Smooth muscle cell (in vitro differentiated cells): ENCODE results near the gene HSD17B10. TPM values are rescaled to one million over a fixed set of nuclear protein-coding genes. Genes with fewer than 3 reads are reported as not detected.
"Not testable (repeated sequence)": the region's sequence is repeated elsewhere in the genome, so short reads cannot be mapped to it uniquely, and the experiment has no call there.

Source experiments
- DNase-seq: peaks from one replicate; lab custom pipeline; 2025; ENCODE audit not compliant: unreplicated experiment; lab: John Stamatoyannopoulos, UW
- H2AFZ ChIP-seq: fragments of 200-600 bp; sonication (generic); 2 replicates; pipeline ENCODE4 v1.6.0; 2016; ENCODE audit warnings: antibody characterized with exemption, low read depth, mild to moderate bottlenecking
- H3F3A ChIP-seq: fragments of 200-600 bp; sonication (generic); 2 replicates; pipeline ENCODE4 v1.6.0; 2017; ENCODE audit warnings: antibody characterized with exemption, low read depth
- H3K27ac ChIP-seq: fragments of 200-600 bp; sonication (generic); 2 replicates; pipeline ENCODE4 v1.5.1; 2016; ENCODE audit warnings: low read depth, mild to moderate bottlenecking
- H3K27me3 ChIP-seq: fragments of 200-600 bp; sonication (generic); 2 replicates; pipeline ENCODE4 v1.6.1; 2016; ENCODE audit warnings: low read depth, mild to moderate bottlenecking
- H3K36me3 ChIP-seq: fragments of 200-600 bp; sonication (generic); 2 replicates; pipeline ENCODE4 v1.5.1; 2016; ENCODE audit warnings: low read depth
- H3K4me1 ChIP-seq: fragments of 200-600 bp; sonication (generic); 2 replicates; pipeline ENCODE4 v1.5.1; 2016; ENCODE audit warnings: low read depth
- H3K4me2 ChIP-seq: fragments of 200-600 bp; sonication (generic); 2 replicates; pipeline ENCODE4 v1.6.0; 2016; ENCODE audit warnings: mild to moderate bottlenecking
- H3K4me3 ChIP-seq: fragments of 200-600 bp; sonication (generic); 2 replicates; pipeline ENCODE4 v1.5.1; 2016; ENCODE audit warnings: mild to moderate bottlenecking
- H3K79me2 ChIP-seq: fragments of 200-600 bp; sonication (generic); 2 replicates; pipeline ENCODE4 v1.6.0; 2016; ENCODE audit warnings: low read depth, mild to moderate bottlenecking
- H3K9ac ChIP-seq: fragments of 200-600 bp; sonication (generic); 2 replicates; pipeline ENCODE4 v1.6.0; 2016; ENCODE audit warnings: low read depth
- H3K9me3 ChIP-seq: fragments of 200-600 bp; sonication (generic); replicated peaks from 2 replicates; pipeline ENCODE4 v1.5.1; 2016; ENCODE audit warnings: low read depth
- H4K20me1 ChIP-seq: fragments of 200-600 bp; sonication (generic); 2 replicates; pipeline ENCODE4 v1.6.0; 2016; ENCODE audit warnings: low read depth
- CTCF ChIP-seq: fragments of 200-600 bp; sonication (generic); IDR thresholded peaks from 2 replicates; pipeline ENCODE4 v1.5.1; 2017; ENCODE audit warnings: borderline replicate concordance, mild to moderate bottlenecking, antibody characterized with exemption; ENCODE audit not compliant: insufficient read depth, poor library complexity, severe bottlenecking
- WGBS: methylation state at CpG from one replicate; pipeline ENCODE4 v1.1.7; 2016; ENCODE audit warnings: low lambda C conversion rate; 5-methylcytosine and 5-hydroxymethylcytosine counted together
- polyA plus RNA-seq: library from polyadenylated mRNA; unstranded; fragments of >200 nt; fragmentation: Nextera tagmentation; extraction: Ambion mirVana; gene quantifications from 2 replicates; pipeline ENCODE4 v1.2.1, GENCODE V29; 2016
- total RNA-seq: library from RNA; depleted of rRNA; stranded (reverse); fragments of >200 nt; gene quantifications from 2 replicates; pipeline ENCODE4 v1.2.3, GENCODE V29; 2014

HSD17B10 gene
- total and polyA plus RNA-seq, 2 experiments from 2014 or later: 48.6 to 92.2 TPM

GRCh38 chrX:53422086-53422860 is 11.9 kb downstream of the HSD17B10 start, which contains the start of gene SMC1A:
Gene SMC1A (minus strand): TSS chrX:53422654. CDS start chrX:53422600, 54 bp downstream.
- Histone ChIP-seq H3K27me3 (no peaks in the 10 kb centered on the region), H3K4me1 (no peaks in the 10 kb centered on the region), H3K27ac (peak within 1 kb of the TSS; percentile 86), H3K79me2 (peaks cover 41% of the 10 kb centered on the region), H2AFZ (peak within 1 kb of the TSS; percentile 81), H3K4me2 (peak within 1 kb of the TSS; percentile 83), H3F3A (no peaks in the 10 kb centered on the region), H3K36me3 (no peaks in the 10 kb centered on the region), H3K4me3 (peak within 1 kb of the TSS; percentile 68), H4K20me1 (peaks cover 13% of the 10 kb centered on the region), H3K9ac (peak within 1 kb of the TSS; percentile 91), H3K9me3 (no peaks in the 10 kb centered on the region)
- TF ChIP-seq CTCF: no peak
- peak; percentile 62 for DNase-seq
- 42% methylated on average over 66 of the region's 75 CpGs for WGBS

GRCh38 chrX:53421772-53422085 is 12.4 kb downstream of the HSD17B10 start:
- TF ChIP-seq CTCF: no peak
- Histone ChIP-seq H3K9me3 (no peaks in the 10 kb centered on the region), H3K4me1 (no peaks in the 10 kb centered on the region), H3K9ac (peak overlapping the region; percentile 91), H3K79me2 (peaks cover 44% of the 10 kb centered on the region), H3K4me2 (peak overlapping the region; percentile 83), H3K27me3 (no peaks in the 10 kb centered on the region), H3K36me3 (no peaks in the 10 kb centered on the region), H3K27ac (peak overlapping the region; percentile 86), H3F3A (no peaks in the 10 kb centered on the region), H4K20me1 (peaks cover 17% of the 10 kb centered on the region), H2AFZ (peak overlapping the region; percentile 81), H3K4me3 (peak overlapping the region; percentile 68)
- no peak for DNase-seq
- WGBS: 48% methylated on average over 15 of the region's 15 CpGs

- peaks cover 49% of the 10 kb centered on the region for H3K79me2 ChIP-seq
- H3K4me2 ChIP-seq: peak overlapping the region; percentile 83
- H3K4me1 ChIP-seq: no peaks in the 10 kb centered on the region
- H4K20me1 ChIP-seq: peaks cover 20% of the 10 kb centered on the region
- no peaks in the 10 kb centered on the region for H3K9me3 ChIP-seq
- H3K27ac ChIP-seq: no peak overlapping the region
- no peak overlapping the region for H3K9ac ChIP-seq
- no peaks in the 10 kb centered on the region for H3K27me3 ChIP-seq
- H2AFZ ChIP-seq: no peak overlapping the region
- DNase-seq: no peak
- peak overlapping the region; percentile 68 for H3K4me3 ChIP-seq
- H3K36me3 ChIP-seq: no peaks in the 10 kb centered on the region
- 49% methylated on average over 2 of the region's 2 CpGs for WGBS
- TF ChIP-seq CTCF: no peak
- H3F3A ChIP-seq: no peaks in the 10 kb centered on the region
Measured at GRCh38 chrX:53421125-53421524, 13.0 kb downstream of the HSD17B10 start.

GRCh38 chrX:53420351-53420750 is 13.8 kb downstream of the HSD17B10 start:
- Histone ChIP-seq H4K20me1 (peaks cover 20% of the 10 kb centered on the region), H3K79me2 (peaks cover 49% of the 10 kb centered on the region)
- not testable (repeated sequence) for H3K9me3 ChIP-seq, H2AFZ ChIP-seq, DNase-seq, H3F3A ChIP-seq, H3K4me2 ChIP-seq, H3K9ac ChIP-seq, H3K4me1 ChIP-seq, H3K4me3 ChIP-seq, H3K27me3 ChIP-seq, H3K27ac ChIP-seq, H3K36me3 ChIP-seq
- 93% methylated on average over 3 of the region's 3 CpGs for WGBS
